Measurements from ENCODE around the gene OTOS.

OTOS gene

GRCh38 chr2:240140511-240140910 is at the start of gene OTOS:
OTOS (minus strand) TSS chr2:240140658; CDS start chr2:240140326, 332 bp downstream.
- no peak for DNase-seq (ENCODE audit: low spot score)

- no peak for DNase-seq (ENCODE audit: low spot score)
Observed at GRCh38 chr2:240189686-240190085, 49.2 kb upstream of the OTOS start.

GRCh38 chr2:240187989-240188590 is 47.6 kb upstream of the OTOS start:
- DNase-seq (ENCODE audit: low spot score): no peak

- DNase-seq (ENCODE audit: low spot score): no peak
Observed at GRCh38 chr2:240186191-240186725, 45.8 kb upstream of the OTOS start.

GRCh38 chr2:240184656-240185055 is 44.2 kb upstream of the OTOS start:
- DNase-seq (ENCODE audit: low spot score): no peak

GRCh38 chr2:240183875-240184590 is 43.6 kb upstream of the OTOS start:
- no peak for DNase-seq (ENCODE audit: low spot score)

GRCh38 chr2:240183006-240183874 is 42.8 kb upstream of the OTOS start:
- DNase-seq (ENCODE audit: low spot score): no peak

- DNase-seq (ENCODE audit: low spot score): no peak
Observed at GRCh38 chr2:240182476-240182875, 42.0 kb upstream of the OTOS start.

- no peak for DNase-seq (ENCODE audit: low spot score)
Observed at GRCh38 chr2:240182001-240182400, 41.5 kb upstream of the OTOS start.

GRCh38 chr2:240179941-240180666 is 39.6 kb upstream of the OTOS start:
- no peak for DNase-seq (ENCODE audit: low spot score)

- no peak for DNase-seq (ENCODE audit: low spot score)
Observed at GRCh38 chr2:240179186-240179815, 38.8 kb upstream of the OTOS start.

- no peak for DNase-seq (ENCODE audit: low spot score)
Observed at GRCh38 chr2:240178564-240178963, 38.1 kb upstream of the OTOS start.

- no peak for DNase-seq (ENCODE audit: low spot score)
Observed at GRCh38 chr2:240174496-240174895, 34.0 kb upstream of the OTOS start.

GRCh38 chr2:240172071-240172895 is 31.8 kb upstream of the OTOS start:
- no peak for DNase-seq (ENCODE audit: low spot score)

- DNase-seq (ENCODE audit: low spot score): no peak
Observed at GRCh38 chr2:240170883-240171282, 30.4 kb upstream of the OTOS start.

GRCh38 chr2:240170354-240170735 is 29.9 kb upstream of the OTOS start:
- DNase-seq (ENCODE audit: low spot score): no peak

GRCh38 chr2:240169486-240170353 is 29.3 kb upstream of the OTOS start:
- DNase-seq (ENCODE audit: low spot score): no peak

GRCh38 chr2:240168546-240169361 is 28.3 kb upstream of the OTOS start:
- DNase-seq (ENCODE audit: low spot score): no peak

- DNase-seq (ENCODE audit: low spot score): no peak
Observed at GRCh38 chr2:240168041-240168440, 27.6 kb upstream of the OTOS start.
